CD4-positive, alpha-beta T cell treated with Interleukin-17A for 4 hours (primary cell): ENCODE data around the gene NID2.

Source experiments
- DNase-seq: peaks from one replicate; pipeline ENCODE4 v3.0.0-alpha.2; 2020; ENCODE audit warnings: mixed read lengths

NID2 gene

DNA sequence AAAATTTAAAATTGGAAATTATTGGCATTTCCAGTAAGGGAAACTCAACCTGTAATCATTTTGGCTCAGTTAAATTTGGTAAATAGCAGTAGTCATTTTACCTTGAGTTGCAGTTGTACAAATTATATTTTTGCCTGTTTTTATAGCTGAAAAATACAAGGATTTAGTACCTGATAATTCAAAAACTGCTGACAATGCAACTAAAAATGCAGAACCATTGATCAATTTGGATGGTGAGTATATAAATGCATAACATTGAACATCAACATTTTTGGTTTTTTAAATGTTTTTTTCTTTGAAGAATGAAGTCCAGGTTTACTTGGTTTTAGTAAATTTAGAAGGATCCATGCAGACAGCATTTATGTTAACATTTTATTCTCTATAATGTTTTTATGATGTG lies 70.5 kb downstream of the NID2 start:
- DNase-seq, result no peak

DNA sequence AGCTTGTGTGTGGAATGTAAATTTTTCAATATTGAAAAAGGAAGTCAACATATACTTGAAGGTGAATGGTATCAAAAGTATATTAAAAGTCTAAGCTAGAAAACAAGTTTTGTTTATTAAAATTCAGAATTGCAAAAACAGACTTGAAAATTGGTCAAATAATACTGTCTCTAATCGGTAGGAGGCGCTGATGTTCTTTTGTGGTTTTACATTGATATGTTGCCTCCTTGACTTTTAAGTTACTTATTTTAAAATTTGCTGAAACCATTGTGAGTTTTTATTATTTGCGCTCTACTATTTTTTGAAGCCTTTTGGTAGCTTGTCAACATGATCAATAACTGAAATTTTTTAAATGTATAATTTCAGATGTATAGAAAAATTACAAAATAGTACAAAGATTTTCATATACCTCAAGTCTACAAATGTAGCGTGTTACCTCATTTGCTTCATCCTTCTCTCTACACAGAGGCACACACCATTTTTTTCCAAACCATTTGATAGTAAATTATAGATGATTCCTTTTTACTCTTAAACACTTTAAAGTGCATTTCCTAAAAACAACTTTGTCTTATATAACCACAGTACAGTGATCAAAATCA lies 72.6 kb downstream of the NID2 start:
- peak; percentile 22 for DNase-seq

DNA sequence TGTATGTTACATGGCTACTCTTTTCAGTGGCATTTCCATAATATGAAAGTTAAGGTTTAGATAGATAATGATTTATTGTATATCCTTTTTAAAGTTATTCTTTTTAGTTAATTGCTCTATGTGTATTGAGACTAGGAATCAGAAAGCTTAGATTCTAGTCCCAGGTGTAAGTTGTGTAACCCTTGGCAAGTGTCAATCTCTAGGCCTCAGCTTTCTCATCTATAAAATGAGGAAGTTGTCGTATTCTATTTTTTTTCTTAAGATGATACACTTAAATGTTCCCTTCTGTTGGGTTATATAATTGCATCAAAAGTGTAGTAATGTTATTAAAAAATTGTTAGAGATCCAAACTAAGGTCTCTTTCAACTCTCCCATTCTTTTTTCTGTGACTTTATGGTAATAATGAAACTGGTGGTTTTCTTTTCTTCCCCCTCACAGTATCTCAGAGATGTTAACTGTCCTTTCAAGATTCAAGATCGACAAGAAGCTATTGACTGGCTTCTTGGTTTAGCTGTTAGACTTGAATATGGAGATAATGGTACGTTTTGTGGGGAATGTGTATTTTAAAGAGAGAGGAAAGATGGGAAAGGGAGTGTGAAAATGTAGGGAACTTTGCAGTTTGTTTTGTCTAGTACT lies 75.5 kb downstream of the NID2 start:
- no peak for DNase-seq

DNA sequence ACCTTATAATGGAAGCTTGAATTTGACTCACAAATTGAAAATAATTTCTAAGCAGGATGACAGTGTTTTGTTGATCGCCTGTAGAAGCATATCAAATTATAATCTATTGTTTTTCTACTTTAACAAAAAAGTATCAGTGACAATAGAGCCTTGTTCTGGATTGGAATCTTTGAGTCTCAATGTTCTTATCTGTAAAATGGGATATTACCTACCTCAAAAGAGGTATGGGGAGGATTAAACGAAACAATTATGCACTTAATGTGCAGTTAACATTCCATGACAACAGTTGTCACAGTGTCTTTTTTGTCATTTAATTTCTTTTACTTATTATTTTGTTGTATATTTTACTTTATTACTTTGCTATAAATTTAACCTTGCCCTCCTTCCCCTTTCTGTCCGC lies 78.4 kb downstream of the NID2 start:
- DNase-seq, result no peak

DNA sequence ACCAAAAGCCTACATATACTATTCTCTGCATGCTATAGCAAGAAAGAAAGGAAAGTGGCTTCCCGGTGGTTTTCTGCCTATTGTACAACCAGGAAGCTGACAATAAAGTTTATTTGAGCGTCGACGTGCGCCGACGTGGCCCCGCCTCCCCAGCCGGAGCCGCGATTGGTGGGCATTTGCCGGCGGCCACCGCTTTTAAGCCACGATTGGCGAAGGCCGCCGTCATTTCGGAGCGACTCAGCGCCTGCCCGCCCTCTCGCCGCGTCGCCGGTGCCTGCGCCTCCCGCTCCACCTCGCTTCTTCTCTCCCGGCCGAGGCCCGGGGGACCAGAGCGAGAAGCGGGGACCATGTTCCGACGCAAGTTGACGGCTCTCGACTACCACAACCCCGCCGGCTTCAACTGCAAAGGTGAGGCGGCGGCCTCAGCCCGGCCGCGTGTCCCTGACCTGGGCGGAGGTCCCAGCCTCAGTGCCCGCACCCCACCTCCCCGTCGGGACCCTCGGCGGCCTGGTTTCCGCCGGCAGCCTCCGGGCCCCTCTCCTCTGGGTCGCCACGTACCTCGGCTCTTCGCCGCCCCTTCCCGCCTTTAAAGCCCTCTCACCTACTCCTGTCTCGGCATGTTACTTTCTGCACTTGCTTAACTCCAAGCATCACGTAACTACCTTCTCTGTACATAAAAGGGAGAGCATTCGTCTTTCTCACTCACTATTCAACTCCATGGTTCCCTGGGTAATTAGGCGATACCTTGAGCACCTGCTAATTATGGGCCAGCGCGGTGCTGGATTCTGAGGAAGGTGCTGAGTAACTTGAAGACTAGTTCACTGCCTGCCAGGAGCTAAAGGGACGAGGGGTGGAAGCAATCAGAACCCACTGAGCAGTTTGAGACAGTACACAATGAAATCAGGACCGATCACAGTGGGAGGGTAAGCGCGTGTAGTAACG lies 79.3 kb downstream of the NID2 start, which contains the start of gene RTRAF:
Gene RTRAF (plus strand): TSS at position 254 of the 942 bp plus-strand sequence. CDS start 94 bp downstream, at position 348.
- peak; percentile 94 for DNase-seq

DNA sequence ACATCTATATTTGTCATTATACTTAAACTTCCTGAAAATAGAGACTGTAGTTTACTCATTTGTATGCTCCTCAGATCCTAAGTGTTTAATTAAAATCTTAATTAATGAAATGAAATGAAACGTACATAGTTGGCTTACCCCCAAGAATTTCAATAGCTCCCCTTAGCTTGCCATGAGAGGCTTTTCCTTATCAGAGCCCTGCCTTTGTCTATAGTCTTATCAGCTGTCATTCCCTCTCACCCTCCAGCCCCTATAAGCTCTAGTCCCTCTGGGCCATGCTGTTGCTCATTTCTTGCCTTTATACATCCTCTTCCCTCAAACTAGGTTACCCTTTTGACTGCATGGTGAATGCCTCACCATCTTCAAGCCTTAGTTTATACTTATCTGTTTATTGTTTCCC lies 80.6 kb downstream of the NID2 start:
- no peak for DNase-seq

DNA sequence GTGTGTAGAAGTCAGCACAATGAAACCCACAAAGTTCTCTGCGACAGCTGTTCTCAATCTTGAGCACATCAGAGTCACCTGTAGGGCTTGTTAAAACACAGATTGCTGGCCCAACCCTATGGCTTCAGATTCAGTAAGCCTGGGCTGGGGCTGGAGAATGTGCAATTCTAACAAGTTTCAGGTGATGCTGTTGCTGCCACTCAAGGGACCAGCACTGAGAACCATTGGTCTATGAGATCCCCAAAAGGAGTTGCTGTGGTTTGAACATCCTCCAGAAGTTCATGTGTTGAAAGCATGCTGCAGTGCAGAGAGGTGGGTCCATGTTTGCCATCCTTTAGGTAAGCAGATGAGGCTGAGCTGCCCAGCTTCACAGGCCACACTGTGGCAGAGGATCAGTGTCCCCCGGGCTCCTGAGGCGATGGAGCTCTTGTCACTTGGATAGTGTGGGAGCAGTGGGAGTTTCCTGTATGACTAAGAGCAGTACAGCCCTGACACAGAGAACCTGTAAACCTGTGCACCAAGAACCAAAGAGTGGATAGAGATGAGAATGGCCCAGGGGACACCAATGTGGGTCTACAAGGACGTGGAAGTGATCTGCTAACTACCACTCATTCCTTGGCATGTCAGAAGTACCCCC lies 87.5 kb downstream of the NID2 start:
- no peak for DNase-seq

DNA sequence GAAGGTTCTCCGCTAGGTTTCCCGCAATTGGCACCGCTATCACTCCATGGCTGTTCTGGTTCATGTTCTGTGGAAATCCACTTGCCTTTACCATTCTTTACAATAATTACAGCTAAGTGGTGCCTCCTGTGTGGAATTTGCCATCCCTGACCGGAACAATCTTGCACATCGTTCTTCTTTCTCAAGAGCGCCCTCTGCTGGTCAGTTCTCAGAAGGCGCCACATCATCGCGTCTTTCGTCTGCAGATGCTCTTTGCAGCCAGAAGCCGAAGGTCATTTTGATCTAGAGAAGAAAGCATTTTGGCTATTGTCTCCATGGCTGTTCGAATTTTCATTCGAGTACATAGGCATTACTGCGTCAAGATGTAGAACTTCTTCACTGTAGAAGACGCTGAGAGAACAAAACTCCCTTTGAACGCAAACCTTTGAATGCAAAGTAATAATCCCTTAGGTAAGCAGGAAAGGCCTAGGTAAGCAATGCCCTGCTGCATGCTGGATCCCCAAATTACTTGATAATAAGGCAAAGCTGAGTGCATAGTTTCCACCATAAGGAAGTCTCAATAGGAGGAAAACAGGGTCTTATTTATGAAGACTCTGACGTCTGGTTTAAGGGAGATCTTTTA lies 89.7 kb downstream of the NID2 start:
- DNase-seq, result peak; percentile 88

DNA sequence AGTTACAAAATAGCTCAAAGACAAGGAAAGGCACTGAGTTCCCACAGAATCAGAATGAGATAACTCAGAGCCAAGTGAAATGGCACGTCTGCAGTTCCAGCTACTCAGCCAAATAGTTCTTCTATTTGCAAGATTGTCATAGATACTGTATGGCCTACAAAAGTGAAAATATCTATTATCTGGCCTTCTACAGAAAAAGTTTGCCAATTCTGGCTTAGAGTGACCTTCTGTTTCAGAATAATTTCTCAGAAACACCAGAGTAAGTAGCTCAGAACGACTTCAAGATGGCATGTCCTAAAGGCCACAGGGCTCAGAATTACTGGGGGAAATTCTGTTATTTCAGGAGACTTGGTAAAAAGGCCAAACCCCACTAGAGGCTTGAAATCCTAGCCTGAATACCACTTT lies 90.2 kb downstream of the NID2 start:
- no peak for DNase-seq

DNA sequence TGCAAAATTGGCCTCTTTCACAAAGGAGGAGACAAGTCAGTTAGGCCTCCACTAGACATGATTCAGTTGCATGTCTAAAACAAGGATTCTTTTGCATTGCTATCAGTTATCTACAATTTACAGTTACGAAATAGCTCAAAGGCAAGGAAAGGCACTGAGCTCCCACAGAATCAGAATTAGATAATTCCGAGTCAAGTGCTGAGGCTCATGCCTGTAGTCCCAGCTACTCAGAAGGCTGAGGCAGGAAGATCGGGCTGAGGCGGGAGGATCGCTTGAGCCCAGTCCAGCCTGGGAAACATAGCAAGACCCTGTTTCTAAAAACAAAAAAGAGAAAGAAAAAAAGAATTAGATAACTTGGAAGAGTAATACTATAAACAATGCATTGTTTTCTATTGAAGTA lies 91.8 kb downstream of the NID2 start:
- DNase-seq, result no peak

DNA sequence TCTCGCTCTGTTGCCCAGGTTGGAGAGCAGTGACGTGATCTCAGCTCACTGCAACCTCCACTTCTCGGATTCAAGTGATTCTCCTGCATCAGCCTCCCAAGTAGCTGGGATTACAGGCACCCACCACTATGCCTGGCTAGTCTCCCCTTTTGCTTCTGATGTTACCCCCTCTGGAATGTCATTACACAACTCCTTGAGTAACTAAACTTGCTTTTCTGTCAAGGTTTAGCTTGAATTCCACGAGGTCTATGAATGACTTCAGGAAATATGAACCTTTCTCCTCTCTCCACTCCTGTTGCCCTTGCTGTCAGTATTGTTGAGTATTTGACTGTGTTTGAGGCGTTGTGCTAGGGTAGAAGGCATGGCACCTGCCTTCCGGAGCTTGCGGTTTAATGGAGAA lies 96.3 kb downstream of the NID2 start:
- no peak for DNase-seq

DNA sequence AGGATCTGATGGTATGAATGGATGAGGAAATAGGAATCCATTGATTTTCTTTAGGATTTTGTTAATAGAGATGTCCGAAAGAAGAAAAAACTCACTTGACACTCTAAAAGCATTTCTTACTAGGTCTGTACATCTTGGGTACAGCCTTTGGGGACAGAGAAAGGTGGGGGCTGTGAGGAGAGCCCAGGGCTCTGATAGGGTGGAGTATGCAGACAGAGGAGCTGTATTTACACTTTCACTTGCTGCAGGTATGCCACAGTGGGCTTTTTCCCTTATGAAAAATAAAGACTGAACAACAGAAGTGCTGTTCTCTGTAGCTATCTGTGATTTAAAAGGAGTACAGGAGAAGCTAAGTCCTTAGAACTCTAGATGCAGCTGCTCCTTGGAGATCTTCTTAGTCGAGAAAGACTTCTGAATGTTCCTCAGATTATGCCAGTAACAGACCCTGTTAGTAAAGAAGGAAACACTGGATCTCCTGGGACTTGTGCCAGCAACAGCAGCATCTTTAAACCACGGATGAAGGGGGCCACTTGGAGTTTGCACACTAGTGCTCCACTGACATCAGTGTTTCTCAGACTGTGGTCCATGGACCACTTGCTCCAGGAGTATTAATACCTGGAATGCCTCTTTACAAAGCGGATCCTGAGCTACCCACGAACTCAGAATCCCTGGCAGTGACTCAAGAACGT lies 98.9 kb downstream of the NID2 start:
- no peak for DNase-seq

DNA sequence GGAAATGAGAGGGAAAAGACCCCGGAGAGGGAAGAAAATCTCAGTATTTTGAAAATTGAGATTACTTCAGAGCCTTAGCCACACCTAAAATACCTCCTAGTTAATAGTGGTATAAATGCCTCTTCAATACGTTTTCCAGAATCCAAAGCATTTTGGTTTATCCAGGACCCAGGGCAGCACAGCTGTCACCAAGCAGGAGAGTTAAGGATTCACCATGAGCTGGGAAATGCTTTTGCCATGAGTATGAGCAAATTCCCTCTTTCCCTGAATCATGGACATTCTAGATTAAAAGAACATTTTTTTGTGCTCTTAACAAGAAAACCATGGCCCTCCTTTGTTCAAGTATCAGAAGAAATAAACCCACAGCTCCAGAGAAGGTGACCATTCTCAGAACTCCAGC lies 101.3 kb downstream of the NID2 start:
- DNase-seq, result no peak

DNA sequence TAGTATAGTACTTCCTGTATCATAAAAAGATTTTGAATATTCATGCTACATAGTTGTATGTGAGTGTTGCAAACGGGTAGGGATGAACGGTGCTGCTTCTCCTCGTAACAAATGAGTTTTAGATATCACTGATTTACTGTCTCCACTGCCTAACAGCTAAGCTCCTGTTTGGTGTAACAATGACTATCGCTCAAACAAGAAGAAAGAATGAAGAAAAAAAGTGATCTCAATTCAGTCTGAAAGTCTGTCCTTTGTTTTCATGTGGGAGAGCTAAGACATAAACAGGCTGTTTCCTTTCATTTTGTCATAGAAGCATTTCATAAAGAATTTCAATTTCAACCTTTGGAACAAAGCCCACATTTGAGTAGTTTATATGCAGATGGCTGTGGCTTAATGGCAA lies 105.6 kb downstream of the NID2 start:
- DNase-seq, result no peak

DNA sequence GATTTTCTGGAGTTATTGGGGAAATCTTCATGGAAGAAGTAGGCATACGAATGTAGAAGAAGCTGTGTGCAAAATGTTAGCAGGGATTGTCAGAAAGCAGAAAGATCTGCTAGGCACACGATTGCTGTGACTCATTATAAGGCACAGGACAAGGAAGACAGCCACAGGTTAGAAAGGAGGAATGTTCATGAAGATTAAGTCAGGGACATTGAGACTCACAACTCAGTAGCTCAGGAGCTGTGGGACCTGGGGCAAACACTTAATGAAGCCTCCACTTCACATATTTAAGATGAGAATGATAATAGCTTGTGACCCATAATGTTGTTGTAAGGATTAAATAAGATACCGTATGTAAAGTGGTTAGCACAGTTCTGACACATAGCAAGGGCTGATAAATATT lies 106.1 kb downstream of the NID2 start:
- DNase-seq, result no peak

DNA sequence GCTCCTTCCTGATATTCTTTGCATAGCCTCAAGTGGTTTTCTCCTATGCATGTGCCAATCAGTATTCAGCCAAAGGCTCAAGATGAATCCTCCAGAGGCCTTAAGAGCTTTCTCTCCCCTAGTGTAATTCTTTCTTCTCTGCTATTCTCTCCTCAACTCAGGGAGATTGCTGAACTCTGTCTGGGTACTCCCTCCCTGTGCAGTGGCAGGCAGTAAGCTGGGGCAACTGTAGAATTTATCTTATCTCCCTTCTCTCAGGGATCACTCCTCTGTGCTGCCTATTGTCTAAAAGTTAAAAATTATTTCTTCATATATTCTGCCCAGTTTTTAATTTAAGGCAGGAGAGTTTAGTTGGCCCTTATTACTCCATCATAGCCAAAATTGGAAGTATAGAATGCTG lies 108.0 kb downstream of the NID2 start:
- DNase-seq, result no peak

DNA sequence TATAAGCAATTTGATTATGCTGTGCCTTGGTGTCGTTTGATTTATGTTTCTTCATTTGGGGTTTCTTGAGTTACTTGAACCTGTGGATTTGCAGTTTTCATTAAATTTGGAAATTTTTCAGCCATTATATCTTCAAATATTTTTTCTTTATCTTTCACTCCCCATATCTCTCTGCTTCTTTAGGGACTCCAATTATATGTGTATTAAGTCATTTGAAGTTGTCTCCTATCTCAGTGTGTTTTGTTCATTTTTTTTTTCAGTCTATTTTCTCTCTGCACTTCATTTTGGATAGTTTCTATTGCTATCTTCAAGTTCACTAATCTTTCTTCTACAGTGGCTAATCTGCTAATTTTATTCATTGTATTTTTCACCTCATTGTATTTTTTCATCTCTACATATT lies 108.9 kb downstream of the NID2 start:
- no peak for DNase-seq

DNA sequence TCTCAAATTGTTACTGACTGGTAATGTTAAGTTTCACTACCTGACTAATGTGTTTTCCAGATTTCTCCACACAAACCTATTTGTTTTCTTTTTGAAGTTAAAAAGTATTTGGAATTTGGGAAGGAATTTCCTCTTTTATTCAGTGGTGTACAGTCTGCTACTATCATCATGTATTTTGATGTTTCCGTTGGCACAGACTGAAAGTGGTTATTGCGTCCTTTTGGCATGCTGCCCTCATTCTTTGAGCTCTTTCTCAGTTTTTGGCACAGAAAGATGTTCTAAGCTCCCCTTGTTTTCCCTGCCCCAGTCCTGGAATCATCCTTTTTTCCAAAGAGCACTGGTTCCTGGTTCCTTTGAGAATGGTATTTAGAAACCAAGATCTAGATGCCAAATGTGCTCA lies 110.9 kb downstream of the NID2 start:
- DNase-seq, result no peak
